BLaER1 (cell line): ENCODE measurements around the gene SESTD1.
"Not testable (repeated sequence)": the region's sequence is repeated elsewhere in the genome, so short reads cannot be mapped to it uniquely, and the experiment has no call there.

Experiments
- H3K27ac ChIP-seq: shearing (Covaris generic); formaldehyde crosslinking; 2 replicates; pipeline ENCODE4 v1.8.1; 2022
- H3K27me3 ChIP-seq: shearing (Covaris generic); formaldehyde crosslinking; 2 replicates; pipeline ENCODE4 v1.8.1; 2022
- H3K36me3 ChIP-seq: shearing (Covaris generic); formaldehyde crosslinking; 2 replicates; pipeline ENCODE4 v1.8.1; 2022
- H3K4me1 ChIP-seq: shearing (Covaris generic); formaldehyde crosslinking; 2 replicates; pipeline ENCODE4 v1.8.1; 2022
- H3K4me2 ChIP-seq: shearing (Covaris generic); formaldehyde crosslinking; 2 replicates; pipeline ENCODE4 v1.8.1; 2022
- H3K4me3 ChIP-seq: shearing (Covaris generic); formaldehyde crosslinking; 2 replicates; pipeline ENCODE4 v1.8.1; 2022
- H3K9ac ChIP-seq: shearing (Covaris generic); formaldehyde crosslinking; 2 replicates; pipeline ENCODE4 v1.8.1; 2022
- H3K9me3 ChIP-seq: shearing (Covaris generic); formaldehyde crosslinking; 2 replicates; pipeline ENCODE4 v1.8.1; 2022
- H4K20me1 ChIP-seq: shearing (Covaris generic); formaldehyde crosslinking; 2 replicates; pipeline ENCODE4 v1.8.1; 2022
- Cebpa-rat ChIP-seq: shearing (Covaris generic); IDR thresholded peaks from 2 replicates; pipeline ENCODE4 v1.8.1; 2022

Gene SESTD1

DNA sequence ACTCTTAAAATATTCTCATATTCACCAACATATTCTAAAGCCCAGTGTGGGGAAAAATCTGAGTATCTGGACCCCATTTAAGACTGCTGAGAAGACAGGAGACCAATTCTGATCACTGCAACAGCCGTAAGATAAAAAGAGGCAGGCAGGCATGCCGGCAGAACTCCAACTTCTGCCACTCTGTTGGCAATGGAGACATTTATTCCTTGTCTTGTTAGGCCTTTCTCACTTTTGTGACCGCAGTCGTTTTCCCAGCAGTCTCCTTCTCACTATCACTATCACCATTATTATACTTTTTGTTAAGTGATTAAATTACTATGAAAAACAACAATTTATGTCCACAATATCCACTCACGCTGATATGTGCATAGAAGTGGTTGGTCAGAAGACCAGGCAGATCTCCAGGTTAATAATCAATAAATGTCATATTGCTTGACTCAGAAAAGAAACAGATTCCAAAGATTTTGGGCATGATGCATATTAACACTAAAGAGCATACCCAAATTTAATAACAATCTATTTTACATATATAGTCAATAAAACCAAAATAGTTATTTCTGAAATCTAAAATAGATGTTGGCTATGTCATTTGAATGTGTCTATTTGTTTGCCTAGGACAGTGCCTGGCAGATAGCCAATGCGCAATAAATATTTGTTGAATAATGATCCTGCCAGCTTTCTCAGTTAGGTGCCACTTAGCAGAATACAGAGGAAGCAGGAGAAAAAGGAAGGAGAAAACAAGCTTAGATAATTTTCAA, 38.2 kb downstream of the SESTD1 start:
- Histone ChIP-seq H3K27ac (no peak overlapping the region), H3K9me3 (no peaks in the 10 kb centered on the region), H3K9ac (no peak overlapping the region), H3K36me3 (no peaks in the 10 kb centered on the region), H3K4me2 (no peak overlapping the region), H3K27me3 (no peaks in the 10 kb centered on the region), H3K4me1 (no peaks in the 10 kb centered on the region), H3K4me3 (no peak overlapping the region), H4K20me1 (peaks cover 33% of the 10 kb centered on the region)
- TF ChIP-seq Cebpa-rat: no peak

DNA sequence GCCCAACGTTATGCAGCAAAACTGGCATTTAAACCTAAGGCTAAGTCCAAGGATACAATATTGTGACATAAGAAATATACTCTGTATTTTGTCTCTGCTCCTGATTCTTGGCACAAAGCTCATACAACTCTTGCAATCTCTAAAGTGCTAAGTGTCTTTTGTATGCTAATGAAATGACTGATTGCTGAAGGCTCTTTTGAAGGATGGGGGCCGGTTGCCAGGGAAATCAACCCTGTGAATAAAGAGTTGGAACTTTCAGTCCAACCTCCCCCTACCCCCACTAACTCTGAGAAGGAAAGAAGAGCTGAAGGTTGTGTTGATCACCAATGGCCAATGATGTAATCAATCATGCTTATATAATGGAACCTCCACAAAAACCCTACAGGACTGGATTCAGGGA, 40.3 kb downstream of the SESTD1 start:
- no peaks in the 10 kb centered on the region for H3K27me3 ChIP-seq
- no peaks in the 10 kb centered on the region for H3K36me3 ChIP-seq
- TF ChIP-seq Cebpa-rat: no peak
- H3K9me3 ChIP-seq: no peaks in the 10 kb centered on the region
- peaks cover 51% of the 10 kb centered on the region for H4K20me1 ChIP-seq
- no peak overlapping the region for H3K27ac ChIP-seq
- no peak overlapping the region for H3K9ac ChIP-seq
- no peaks in the 10 kb centered on the region for H3K4me1 ChIP-seq
- no peak overlapping the region for H3K4me2 ChIP-seq
- H3K4me3 ChIP-seq: no peak overlapping the region

DNA sequence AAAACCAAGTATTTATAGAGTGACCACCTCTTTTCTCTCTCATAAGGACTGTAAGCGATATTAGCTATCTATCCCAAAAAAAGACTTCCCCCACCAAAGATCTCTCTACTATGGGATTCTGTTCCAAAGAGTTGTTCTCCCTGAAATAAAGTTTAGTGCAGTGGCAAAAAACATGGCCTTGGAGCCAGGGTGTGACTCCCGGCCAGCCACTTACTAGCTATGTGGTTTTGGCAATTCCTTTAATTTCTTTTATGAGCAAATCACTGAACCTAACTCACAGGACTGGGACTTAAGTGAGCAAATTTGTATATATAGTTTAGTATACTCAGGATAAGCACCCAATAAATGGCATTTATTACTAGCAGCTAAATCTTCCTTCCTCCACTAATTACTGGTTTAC, 42.6 kb downstream of the SESTD1 start:
- H4K20me1 ChIP-seq: peaks cover 55% of the 10 kb centered on the region; the same call in 1 of the 2 replicates
- no peak for TF ChIP-seq Cebpa-rat
- H3K4me3 ChIP-seq: no peak overlapping the region
- H3K9me3 ChIP-seq: no peaks in the 10 kb centered on the region
- no peak overlapping the region for H3K27ac ChIP-seq
- no peak overlapping the region for H3K4me2 ChIP-seq
- no peak overlapping the region for H3K9ac ChIP-seq
- no peaks in the 10 kb centered on the region for H3K4me1 ChIP-seq
- H3K36me3 ChIP-seq: no peaks in the 10 kb centered on the region
- H3K27me3 ChIP-seq: no peaks in the 10 kb centered on the region

DNA sequence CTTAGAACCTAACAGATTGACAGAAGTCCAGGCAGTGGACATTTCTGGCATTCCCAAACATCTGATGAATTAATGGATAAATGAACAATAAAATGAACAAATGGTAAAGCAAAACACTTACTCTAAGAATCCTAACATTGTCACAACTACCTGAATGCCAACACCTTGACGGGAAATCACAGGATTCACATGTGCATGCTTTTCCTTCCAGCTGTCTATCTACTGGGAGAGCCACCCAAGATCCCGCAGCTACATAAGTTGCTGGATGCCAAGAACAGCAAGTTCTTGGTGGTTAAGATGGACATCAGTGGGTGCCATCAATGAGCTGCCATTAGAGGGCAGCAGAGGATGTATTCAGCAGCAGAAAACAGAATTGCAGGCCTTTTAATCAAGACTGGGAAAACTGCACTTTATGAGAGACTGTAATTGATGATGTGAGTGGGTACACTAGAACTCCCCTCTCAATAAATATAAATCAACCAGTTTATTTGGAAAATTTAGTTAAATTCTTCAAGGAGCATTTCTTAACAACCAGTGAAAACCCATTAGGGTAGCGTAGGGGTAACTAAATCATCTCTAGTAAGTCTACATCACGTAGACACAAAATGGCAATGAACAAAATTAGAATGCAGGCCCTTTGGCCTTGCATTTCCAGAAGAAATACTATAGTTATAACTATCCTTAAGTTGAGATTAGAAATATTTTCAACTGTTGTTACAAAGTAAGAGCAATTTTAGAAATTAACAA, 45.6 kb downstream of the SESTD1 start:
- no peak overlapping the region for H3K9ac ChIP-seq
- TF ChIP-seq Cebpa-rat: no peak
- H4K20me1 ChIP-seq: peaks cover 39% of the 10 kb centered on the region; the same call in 1 of the 2 replicates
- no peaks in the 10 kb centered on the region for H3K27me3 ChIP-seq
- H3K36me3 ChIP-seq: no peaks in the 10 kb centered on the region
- no peak overlapping the region for H3K27ac ChIP-seq
- H3K4me3 ChIP-seq: no peak overlapping the region
- no peak overlapping the region for H3K4me2 ChIP-seq
- no peaks in the 10 kb centered on the region for H3K4me1 ChIP-seq
- peaks cover 13% of the 10 kb centered on the region; the same call in 1 of the 2 replicates for H3K9me3 ChIP-seq

DNA sequence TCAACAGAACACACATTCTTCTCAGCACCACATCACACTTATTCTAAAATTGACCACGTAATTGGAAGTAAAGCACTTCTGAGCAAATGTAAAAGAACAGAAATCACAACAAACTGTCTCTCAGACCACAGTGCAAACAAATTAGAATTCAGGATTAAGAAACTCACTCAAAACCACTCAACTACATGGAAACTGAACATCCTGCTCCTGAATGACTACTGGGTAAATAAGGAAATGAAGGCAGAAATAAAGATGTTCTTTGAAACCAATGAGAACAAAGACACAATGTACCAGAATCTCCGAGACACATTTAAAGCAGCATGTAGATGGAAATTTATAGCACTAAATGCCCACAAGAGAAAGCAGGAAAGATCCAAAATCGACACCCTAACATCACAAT, 50.0 kb downstream of the SESTD1 start:
- Histone ChIP-seq H4K20me1 (peaks cover 13% of the 10 kb centered on the region; the same call in 1 of the 2 replicates), H3K9me3 (peaks cover 46% of the 10 kb centered on the region)
- H3K27ac ChIP-seq, H3K36me3 ChIP-seq, H3K27me3 ChIP-seq, H3K4me1 ChIP-seq, H3K4me3 ChIP-seq, H3K4me2 ChIP-seq, H3K9ac ChIP-seq: not testable (repeated sequence)

DNA sequence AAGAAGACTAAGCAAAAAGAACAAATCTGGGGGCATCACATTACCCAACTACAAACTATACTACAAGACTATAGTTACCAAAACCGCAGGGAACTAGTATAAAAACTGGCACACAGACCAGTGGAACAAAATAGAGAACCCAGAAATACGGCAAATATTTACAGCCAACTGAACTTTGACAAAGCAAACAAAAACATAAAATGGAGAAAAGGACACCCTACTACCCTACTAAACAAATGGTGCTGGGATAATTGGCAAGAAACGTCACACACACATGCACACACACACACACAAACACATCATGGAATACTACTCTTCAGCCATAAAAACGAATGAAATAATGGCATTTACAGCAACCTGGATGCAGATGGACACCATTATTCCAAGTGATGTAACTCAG, 53.3 kb downstream of the SESTD1 start:
- H3K27me3 ChIP-seq: no peaks in the 10 kb centered on the region
- no peak for TF ChIP-seq Cebpa-rat
- no peak overlapping the region for H3K27ac ChIP-seq
- no peak overlapping the region for H3K4me3 ChIP-seq
- no peak overlapping the region for H3K4me2 ChIP-seq
- peaks cover 78% of the 10 kb centered on the region for H3K9me3 ChIP-seq
- H3K4me1 ChIP-seq: no peaks in the 10 kb centered on the region
- no peaks in the 10 kb centered on the region for H3K36me3 ChIP-seq
- no peaks in the 10 kb centered on the region for H4K20me1 ChIP-seq
- H3K9ac ChIP-seq: no peak overlapping the region

DNA sequence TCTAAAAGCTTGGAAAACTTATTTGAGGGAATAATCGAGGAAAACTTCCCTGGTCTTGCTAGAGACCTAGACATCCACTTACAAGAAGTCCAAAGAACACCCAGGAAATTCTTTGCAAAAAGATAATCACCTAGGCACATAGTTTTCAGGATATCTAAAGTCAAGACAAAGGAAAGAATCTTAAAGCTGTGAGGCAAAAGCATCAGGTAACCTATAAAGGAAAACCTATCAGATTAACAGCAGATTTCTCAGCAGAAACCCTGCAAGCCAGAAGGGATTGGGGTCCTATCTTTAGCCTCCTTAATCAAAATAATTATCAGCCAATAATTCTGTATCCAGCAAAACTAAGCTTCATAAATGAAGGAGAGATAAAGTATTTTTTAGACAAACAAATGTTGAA, 56.4 kb downstream of the SESTD1 start:
- H3K27ac ChIP-seq, H3K4me3 ChIP-seq, H4K20me1 ChIP-seq, H3K27me3 ChIP-seq, H3K4me1 ChIP-seq, H3K36me3 ChIP-seq, H3K9ac ChIP-seq, H3K4me2 ChIP-seq: not testable (repeated sequence)
- H3K9me3 ChIP-seq: peaks cover 82% of the 10 kb centered on the region

DNA sequence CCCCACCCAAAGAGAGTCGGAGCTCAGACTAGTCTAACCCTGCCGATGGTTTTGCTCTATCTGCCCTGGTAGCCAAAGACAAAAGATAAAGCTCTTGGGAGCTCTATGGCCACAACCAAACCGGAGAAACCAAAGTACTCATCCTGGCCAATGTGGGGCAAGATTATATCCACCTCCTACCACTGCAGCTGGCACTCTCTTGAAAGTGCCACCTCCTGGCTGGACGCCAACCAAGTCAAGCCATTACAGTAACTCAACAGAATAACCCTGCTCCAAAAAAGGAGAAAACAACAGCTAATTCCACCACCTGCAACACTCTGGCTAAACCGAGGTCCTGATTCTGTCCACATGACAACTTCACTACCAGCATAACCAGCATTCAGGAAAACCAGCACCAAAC, 57.6 kb downstream of the SESTD1 start:
- Histone ChIP-seq H3K36me3 (peaks cover 12% of the 10 kb centered on the region; the same call in 1 of the 2 replicates), H3K4me3 (no peak overlapping the region), H4K20me1 (no peaks in the 10 kb centered on the region), H3K9me3 (peaks cover 88% of the 10 kb centered on the region), H3K27ac (no peak overlapping the region), H3K9ac (no peak overlapping the region), H3K4me2 (no peak overlapping the region), H3K4me1 (no peaks in the 10 kb centered on the region), H3K27me3 (no peaks in the 10 kb centered on the region)
- no peak for TF ChIP-seq Cebpa-rat

DNA sequence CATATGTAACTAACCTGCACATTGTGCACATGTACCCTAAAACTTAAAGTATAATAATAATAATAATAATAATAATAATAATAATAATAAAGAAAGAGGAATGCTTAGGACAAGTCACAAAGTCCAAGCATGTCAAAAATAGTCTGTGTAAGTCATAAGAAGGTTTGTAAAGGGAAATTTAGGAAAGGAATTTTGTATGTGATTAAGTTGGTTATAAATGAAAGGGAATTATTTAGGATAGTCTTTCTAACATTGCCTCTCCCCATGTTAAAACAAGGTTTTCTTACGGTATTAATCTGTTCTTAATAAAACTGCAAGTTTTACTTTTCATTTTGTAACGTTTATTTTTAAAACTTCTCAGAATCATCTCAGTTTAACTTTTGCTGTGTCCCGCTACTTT, 62.8 kb downstream of the SESTD1 start:
- Histone ChIP-seq H3K4me3 (no peak overlapping the region), H3K27ac (no peak overlapping the region), H4K20me1 (no peaks in the 10 kb centered on the region), H3K36me3 (peaks cover 12% of the 10 kb centered on the region; the same call in 1 of the 2 replicates), H3K9me3 (peaks cover 52% of the 10 kb centered on the region), H3K4me2 (no peak overlapping the region), H3K9ac (no peak overlapping the region), H3K4me1 (no peaks in the 10 kb centered on the region), H3K27me3 (no peaks in the 10 kb centered on the region)
- no peak for TF ChIP-seq Cebpa-rat

DNA sequence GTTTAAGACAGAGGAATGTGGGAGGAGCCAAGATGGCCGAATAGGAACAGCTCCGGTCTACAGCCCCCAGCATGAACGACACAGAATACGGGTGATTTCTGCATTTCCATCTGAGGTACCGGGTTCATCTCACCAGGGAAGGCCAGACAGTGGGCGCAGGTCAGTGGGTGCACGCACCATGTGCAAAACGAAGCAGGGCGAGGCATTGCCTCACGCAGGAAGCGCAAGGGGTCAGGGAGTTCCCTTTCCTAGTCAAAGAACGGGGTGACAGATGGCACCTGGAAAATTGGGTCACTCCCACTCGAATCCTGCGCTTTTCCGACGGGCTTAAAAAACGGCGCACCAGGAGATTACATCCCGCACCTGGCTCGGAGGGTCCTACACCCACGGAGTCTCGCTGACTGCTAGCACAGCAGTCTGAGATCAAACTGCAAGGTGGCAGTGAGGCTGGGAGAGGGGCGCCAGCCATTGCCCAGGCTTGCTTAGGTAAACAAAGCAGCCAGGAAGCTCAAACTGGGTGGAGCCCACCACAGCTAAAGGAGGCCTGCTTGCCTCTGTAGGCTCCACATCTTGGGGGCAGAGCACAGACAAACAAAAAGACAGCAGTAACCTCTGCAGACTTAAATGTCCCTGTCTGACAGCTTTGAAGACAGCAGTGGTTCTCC, 68.6 kb downstream of the SESTD1 start:
- not testable (repeated sequence) for H3K27ac ChIP-seq, H3K4me1 ChIP-seq, H3K4me2 ChIP-seq, H3K27me3 ChIP-seq, H3K9ac ChIP-seq, H4K20me1 ChIP-seq, H3K4me3 ChIP-seq
- Histone ChIP-seq H3K36me3 (peaks cover 14% of the 10 kb centered on the region), H3K9me3 (peaks cover 44% of the 10 kb centered on the region)
